H1 (cell line): ENCODE results near the gene B3GAT1. TPM values are rescaled to one million over a fixed set of nuclear protein-coding genes. Genes with fewer than 3 reads are reported as not detected.

Experiments used
- CHD1 ChIP-seq: IDR thresholded peaks from 2 replicates; pipeline ENCODE4 v1.6.1; 2012; ENCODE audit warnings: low read depth, low read length, improper control_type of control experiment
- polyA plus RNA-seq, 7 experiments: library from polyadenylated mRNA; depleted of rRNA in 3 of 7; stranded (reverse) in 5 of 7; unstranded in 2 of 7; fragments of >200 nt in 5 of 7; fragments of 200-250 nt in 2 of 7; gene quantifications; 1 replicate in 5 of 7; 2 replicates in 1 of 7; 4 replicates in 1 of 7; pipeline versions ENCODE4 v1.2.1 to v1.2.3, GENCODE V29; 2011 to 2013; ENCODE audit warnings: missing spikeins in 2 of 7, mixed read lengths in 2 of 7
- total RNA-seq: library from RNA; stranded (reverse); fragmentation: NEBNext Ultra II Directional; extraction: Animal tissue kit (Norgen Biotek cat#: 25700); gene quantifications from 2 replicates; pipeline ENCODE4 v1.2.1, GENCODE V29; 2021

The B3GAT1 gene
- total and polyA plus RNA-seq, 2 of the 8 experiments (the other 6 are each of a cell fraction or from before 2014, with no cell fraction given): 19.7 to 32.4 TPM

GRCh38 chr11:134386945-134387344 lies 25.1 kb downstream of the B3GAT1 start (continued):
- TF ChIP-seq CHD1: no peak
